OCI-LY3 (cell line): Measurements from ENCODE around the gene ALKBH7.
"Not testable (repeated sequence)": the region's sequence is repeated elsewhere in the genome, so short reads cannot be mapped to it uniquely, and the experiment has no call there.

Experiments
- CTCF ChIP-seq: fragments of 200-600, 300-600 bp; sonication (generic); IDR thresholded peaks from 2 replicates; pipeline ENCODE4 v1.5.1; 2014; ENCODE audit warnings: antibody characterized with exemption, low read length, low read depth
- EZH2phosphoT487 ChIP-seq: fragments of 200-600 bp; shearing (Covaris generic); IDR thresholded peaks from 2 replicates; pipeline ENCODE4 v1.6.1; 2018; ENCODE audit warnings: antibody characterized with exemption, mixed run types, low read depth

GRCh38 chr19:6355321-6356040, 17.1 kb upstream of the ALKBH7 start:
- TF ChIP-seq CTCF, EZH2phosphoT487: not testable (repeated sequence)
